Activated T-cell treated with anti-CD3 and anti-CD28 coated beads for 4 hours (primary cell): ENCODE data around the gene FAM177B.

Experiments used
- DNase-seq: peaks from one replicate; pipeline ENCODE4 v3.0.0-alpha.2; 2020

The FAM177B gene

DNA sequence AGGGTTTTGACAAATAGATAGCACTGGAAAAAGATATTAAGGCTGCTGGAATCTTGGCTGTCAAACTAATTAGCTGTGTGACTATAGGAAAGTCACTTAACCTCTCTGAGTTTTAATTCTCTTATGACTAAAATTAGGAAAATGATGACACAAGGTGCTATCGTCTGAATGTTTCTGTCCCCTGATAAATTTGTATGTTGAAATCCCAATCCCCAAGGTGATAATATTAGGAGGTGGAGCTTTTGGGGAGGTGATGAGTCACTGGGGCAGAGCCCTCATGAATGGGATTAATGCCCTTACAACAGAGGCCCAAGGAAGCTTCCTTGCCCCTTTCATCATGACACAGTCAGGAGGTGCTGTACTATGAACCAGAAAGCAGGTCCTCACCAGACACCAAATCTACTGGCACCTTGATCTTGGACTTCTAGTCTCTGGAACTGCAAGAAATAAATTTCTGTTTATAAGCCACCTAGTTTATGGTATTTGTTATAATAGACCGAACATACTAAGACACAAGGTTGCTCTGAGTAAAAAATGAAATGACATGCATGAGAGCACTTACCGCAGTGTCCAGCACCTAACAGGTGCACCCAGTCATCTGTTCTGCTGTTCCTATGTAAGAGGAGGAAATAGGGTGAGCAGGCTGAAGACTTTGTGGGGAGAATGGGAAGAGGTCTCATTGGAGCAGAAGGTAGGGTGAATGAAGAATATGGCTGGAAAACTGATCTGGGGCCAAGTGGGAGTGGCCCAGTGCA is 51.6 kb downstream of the FAM177B start:
- DNase-seq = no peak

DNA sequence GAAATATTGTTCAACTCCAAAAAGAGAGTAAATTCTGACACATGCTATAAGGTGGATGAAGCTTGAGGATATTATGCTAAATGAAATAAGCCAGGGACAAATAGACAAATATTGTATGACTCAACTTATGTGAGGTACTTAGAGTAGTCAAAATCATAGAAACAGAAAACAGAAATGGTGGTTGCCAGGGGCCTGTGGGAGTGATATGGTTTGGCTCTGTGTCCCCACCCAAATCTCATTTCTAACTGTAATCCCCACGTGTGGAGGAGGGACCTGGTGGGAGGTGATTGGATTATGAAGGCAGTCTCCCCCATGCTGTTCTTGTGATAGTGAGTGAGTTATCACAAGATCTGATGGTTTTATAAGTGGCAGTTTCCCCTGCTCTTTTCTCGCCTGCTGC is 53.1 kb downstream of the FAM177B start:
- no peak for DNase-seq

DNA sequence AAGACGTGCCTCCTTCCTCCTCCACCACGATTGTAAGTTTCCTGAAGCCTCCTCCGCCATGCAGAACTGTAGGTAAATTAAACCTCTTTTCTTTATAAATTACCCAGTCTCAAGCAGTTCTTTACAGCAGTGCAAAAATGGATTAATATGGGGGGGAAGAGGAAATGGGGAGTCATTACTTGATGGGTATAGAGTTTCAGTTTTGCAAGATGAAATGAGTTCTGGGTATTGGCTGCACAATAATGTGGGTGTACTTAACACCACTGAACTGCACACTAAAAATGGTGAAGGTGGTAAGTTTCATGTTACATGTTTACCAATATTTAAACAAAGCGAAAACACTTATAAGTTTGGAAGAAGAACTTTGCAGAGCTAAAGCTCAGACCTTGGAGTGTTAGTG is 53.5 kb downstream of the FAM177B start:
- DNase-seq = no peak

DNA sequence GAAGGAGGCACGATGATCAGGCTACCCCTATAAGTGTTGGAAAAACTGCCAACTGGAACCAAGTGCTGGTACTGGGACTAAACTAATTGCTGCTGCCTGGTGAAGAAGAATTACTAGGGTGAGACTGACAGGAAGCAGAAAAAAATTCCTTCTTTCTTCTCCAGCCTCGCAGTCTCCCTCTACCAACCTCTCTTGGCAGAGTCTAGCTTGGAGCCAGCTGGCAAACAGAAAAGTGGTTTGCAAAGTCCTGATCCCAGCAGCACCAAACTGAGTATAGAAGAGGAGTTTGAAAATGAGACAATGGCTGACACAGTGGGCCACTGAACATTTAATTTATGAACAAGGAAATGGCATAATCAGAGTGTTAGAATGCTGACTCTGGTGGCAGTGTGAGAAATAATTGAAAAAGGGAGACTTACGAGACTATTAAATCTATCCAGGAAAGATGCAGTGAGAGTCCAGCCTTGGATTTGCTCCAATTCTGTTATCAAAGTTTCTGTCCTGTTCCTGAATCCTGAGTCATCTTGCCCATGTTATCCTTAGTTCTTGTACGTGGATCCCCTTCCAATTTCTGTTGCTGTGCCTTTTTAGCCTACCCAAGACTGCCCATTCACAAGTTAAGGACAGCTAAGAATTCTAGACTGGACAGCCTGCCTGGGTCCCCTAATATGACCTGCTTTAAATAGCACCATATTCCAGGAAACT is 54.2 kb downstream of the FAM177B start:
- DNase-seq = no peak

DNA sequence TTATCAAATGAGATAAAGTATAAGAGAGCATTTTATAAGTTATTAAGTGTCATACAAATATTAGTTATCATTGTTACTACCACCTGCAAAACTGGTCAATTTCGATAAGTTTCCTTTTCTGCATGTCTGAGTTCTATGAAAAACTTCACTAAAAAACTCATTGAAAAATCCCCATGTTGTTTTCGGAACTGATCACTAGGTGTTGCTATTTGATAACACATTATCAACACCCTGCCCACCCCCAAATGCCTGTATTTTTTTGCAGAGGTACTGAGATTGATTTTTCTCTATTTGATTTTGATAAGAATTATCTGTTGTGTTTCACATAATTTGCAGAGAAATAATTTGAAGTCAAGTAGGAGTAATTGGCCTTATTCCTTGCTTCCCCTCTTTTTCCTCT is 55.7 kb downstream of the FAM177B start:
- no peak for DNase-seq

DNA sequence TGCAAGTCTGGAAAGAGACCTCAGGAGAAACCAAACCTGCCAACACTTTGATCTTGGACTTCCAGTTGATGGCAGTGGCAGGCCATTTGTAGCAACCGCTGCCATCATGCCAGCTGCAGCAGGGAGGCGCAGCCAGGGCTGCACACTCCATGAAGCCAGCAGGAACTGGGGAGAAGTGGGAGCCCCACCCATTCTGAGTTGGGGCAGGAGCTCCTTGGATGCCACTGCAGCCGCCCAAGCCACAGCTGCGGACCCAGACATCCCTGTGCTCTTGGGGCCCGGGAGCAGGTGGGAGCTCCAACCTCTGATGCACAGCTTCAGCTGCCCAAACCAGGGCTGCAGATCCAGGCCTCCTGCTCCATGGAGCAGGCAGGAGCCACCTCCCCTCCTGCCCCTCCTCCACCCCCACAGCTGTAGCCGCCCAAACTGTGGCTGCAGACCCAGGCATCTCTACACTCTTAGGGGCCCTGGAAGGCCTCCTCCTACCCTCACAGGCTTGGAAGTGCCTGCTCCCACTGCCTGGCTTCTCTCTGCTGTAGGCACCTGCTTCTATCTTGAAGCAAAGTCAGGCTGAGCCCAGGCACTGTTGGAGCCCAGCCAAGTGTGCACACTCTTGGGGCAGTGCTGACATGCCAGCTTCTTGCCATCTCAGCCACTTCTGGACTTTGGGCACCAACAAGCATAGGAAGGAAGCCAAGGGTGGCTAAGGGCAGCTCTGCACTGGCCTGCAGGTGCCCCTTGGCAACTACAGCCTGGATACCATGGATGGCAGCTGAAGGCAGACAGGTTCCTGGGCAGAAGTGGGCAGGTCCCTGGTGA is 57.9 kb downstream of the FAM177B start:
- no peak for DNase-seq

DNA sequence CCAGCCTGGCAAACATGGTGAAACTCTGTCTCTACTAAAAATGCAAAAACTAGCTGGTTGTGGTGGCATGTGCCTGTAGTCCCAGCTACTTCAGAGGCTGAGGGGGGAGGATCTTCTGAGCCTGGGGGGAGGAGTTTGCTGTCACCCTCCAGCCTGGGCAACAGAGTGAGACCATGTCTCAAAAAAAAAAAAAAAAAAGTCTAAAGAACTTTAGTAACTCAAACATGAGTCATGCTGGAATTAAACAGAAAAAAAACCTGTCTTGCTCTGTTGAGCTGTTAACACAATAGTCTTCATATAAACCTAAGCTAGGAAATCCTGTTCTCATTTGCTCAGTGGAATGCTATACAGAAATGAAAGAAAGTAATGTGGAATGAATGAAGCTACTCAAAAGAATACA is 61.1 kb downstream of the FAM177B start:
- DNase-seq = no peak

DNA sequence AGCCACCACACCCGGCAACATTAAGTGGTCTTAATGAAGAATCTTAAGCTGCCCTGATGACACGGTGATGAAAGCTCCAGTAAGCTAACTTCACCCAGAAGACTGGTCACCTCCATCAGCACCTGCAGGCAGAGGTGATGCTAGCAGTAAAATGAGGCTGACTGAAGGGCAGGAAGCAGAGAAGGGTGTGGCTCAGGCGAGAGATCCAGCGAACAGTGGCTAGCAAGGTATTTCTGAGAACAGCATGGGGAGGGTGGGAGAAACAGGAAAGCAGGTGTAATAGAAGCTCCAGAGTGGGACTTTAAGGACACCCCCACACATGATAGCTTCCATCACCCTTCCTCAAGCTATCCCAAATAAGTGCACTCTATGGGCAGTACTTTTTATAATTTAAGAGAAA is 62.0 kb downstream of the FAM177B start:
- DNase-seq = no peak
